IPS-18a (cell line): ENCODE measurements around the gene HHIPL2.
"Not testable (repeated sequence)": the region's sequence is repeated elsewhere in the genome, so short reads cannot be mapped to it uniquely, and the experiment has no call there.

Experiments
- H3K27ac ChIP-seq: one replicate; pipeline ENCODE4 v1.5.1; 2013; ENCODE audit warnings: low read length
- H3K27me3 ChIP-seq: one replicate; pipeline ENCODE4 v1.6.1; 2013; ENCODE audit warnings: mild to moderate bottlenecking, low read length; ENCODE audit not compliant: control insufficient read depth, insufficient read depth
- H3K36me3 ChIP-seq: one replicate; pipeline ENCODE4 v1.6.1; 2013; ENCODE audit warnings: low read depth, low read length; ENCODE audit not compliant: control insufficient read depth
- H3K4me1 ChIP-seq: one replicate; pipeline ENCODE4 v1.6.1; 2013; ENCODE audit warnings: low read depth, low read length; ENCODE audit not compliant: control insufficient read depth
- H3K4me3 ChIP-seq: one replicate; pipeline ENCODE4 v1.5.1; 2013; ENCODE audit warnings: low read length
- H3K9ac ChIP-seq: one replicate; pipeline ENCODE4 v1.6.1; 2013; ENCODE audit warnings: mild to moderate bottlenecking, low read length, moderate library complexity
- H3K9me3 ChIP-seq: one replicate; pipeline ENCODE4 v1.6.1; 2013; ENCODE audit warnings: low read depth, low read length; ENCODE audit not compliant: control insufficient read depth

Gene HHIPL2

GRCh38 chr1:222535455-222535854, 12.4 kb downstream of the HHIPL2 start:
- Histone ChIP-seq H3K36me3 (no peaks in the 10 kb centered on the region), H3K27me3 (no peaks in the 10 kb centered on the region), H3K27ac (no peak overlapping the region), H3K9ac (no peak overlapping the region), H3K9me3 (no peaks in the 10 kb centered on the region), H3K4me1 (no peaks in the 10 kb centered on the region), H3K4me3 (no peak overlapping the region)

GRCh38 chr1:222530852-222531251, 17.1 kb downstream of the HHIPL2 start:
- Histone ChIP-seq H3K27ac (no peak overlapping the region), H3K27me3 (no peaks in the 10 kb centered on the region), H3K9me3 (no peaks in the 10 kb centered on the region), H3K4me1 (no peaks in the 10 kb centered on the region), H3K9ac (no peak overlapping the region), H3K4me3 (no peak overlapping the region), H3K36me3 (no peaks in the 10 kb centered on the region)

- Histone ChIP-seq H3K9me3 (no peaks in the 10 kb centered on the region), H3K36me3 (no peaks in the 10 kb centered on the region), H3K4me3 (no peak overlapping the region), H3K4me1 (no peaks in the 10 kb centered on the region), H3K27ac (no peak overlapping the region), H3K9ac (no peak overlapping the region), H3K27me3 (no peaks in the 10 kb centered on the region)
Observed at GRCh38 chr1:222529916-222530315, 18.0 kb downstream of the HHIPL2 start.

- H3K27me3 ChIP-seq, result no peaks in the 10 kb centered on the region
- H3K9me3 ChIP-seq, result no peaks in the 10 kb centered on the region
- H3K27ac ChIP-seq, result no peak overlapping the region
- H3K4me3 ChIP-seq, result no peak overlapping the region
- no peaks in the 10 kb centered on the region for H3K36me3 ChIP-seq
- no peak overlapping the region for H3K9ac ChIP-seq
- H3K4me1 ChIP-seq, result no peaks in the 10 kb centered on the region
Observed at GRCh38 chr1:222529181-222529580, 18.7 kb downstream of the HHIPL2 start.

GRCh38 chr1:222525951-222526350, 22.0 kb downstream of the HHIPL2 start:
- Histone ChIP-seq H3K4me3 (no peak overlapping the region), H3K36me3 (no peaks in the 10 kb centered on the region), H3K27ac (no peak overlapping the region), H3K4me1 (no peaks in the 10 kb centered on the region), H3K9me3 (no peaks in the 10 kb centered on the region), H3K27me3 (no peaks in the 10 kb centered on the region), H3K9ac (no peak overlapping the region)

GRCh38 chr1:222523852-222524251, 24.1 kb downstream of the HHIPL2 start:
- H3K27ac ChIP-seq, result no peak overlapping the region
- no peaks in the 10 kb centered on the region for H3K4me1 ChIP-seq
- no peaks in the 10 kb centered on the region for H3K27me3 ChIP-seq
- H3K9ac ChIP-seq, result no peak overlapping the region
- H3K36me3 ChIP-seq, result no peaks in the 10 kb centered on the region
- H3K9me3 ChIP-seq, result no peaks in the 10 kb centered on the region
- H3K4me3 ChIP-seq, result no peak overlapping the region

- Histone ChIP-seq H3K9me3 (no peaks in the 10 kb centered on the region), H3K4me1 (no peaks in the 10 kb centered on the region), H3K4me3 (no peak overlapping the region), H3K27me3 (no peaks in the 10 kb centered on the region), H3K27ac (no peak overlapping the region), H3K36me3 (no peaks in the 10 kb centered on the region), H3K9ac (no peak overlapping the region)
Observed at GRCh38 chr1:222522105-222522915, 25.6 kb downstream of the HHIPL2 start.

GRCh38 chr1:222521299-222522104, 26.4 kb downstream of the HHIPL2 start:
- H3K9ac ChIP-seq, result no peak overlapping the region
- no peaks in the 10 kb centered on the region for H3K36me3 ChIP-seq
- H3K4me3 ChIP-seq, result no peak overlapping the region
- no peaks in the 10 kb centered on the region for H3K4me1 ChIP-seq
- H3K27me3 ChIP-seq, result no peaks in the 10 kb centered on the region
- H3K9me3 ChIP-seq, result no peaks in the 10 kb centered on the region
- no peak overlapping the region for H3K27ac ChIP-seq

GRCh38 chr1:222489496-222489895, 58.4 kb downstream of the HHIPL2 start:
- not testable (repeated sequence) for H3K36me3 ChIP-seq, H3K4me3 ChIP-seq, H3K27ac ChIP-seq, H3K27me3 ChIP-seq, H3K9me3 ChIP-seq, H3K9ac ChIP-seq, H3K4me1 ChIP-seq

- H3K27me3 ChIP-seq, H3K36me3 ChIP-seq, H3K27ac ChIP-seq, H3K4me3 ChIP-seq, H3K9me3 ChIP-seq, H3K9ac ChIP-seq, H3K4me1 ChIP-seq: not testable (repeated sequence)
Observed at GRCh38 chr1:222487774-222488173, 60.1 kb downstream of the HHIPL2 start.

GRCh38 chr1:222484005-222484404, 63.9 kb downstream of the HHIPL2 start:
- not testable (repeated sequence) for H3K27ac ChIP-seq, H3K9me3 ChIP-seq, H3K36me3 ChIP-seq, H3K27me3 ChIP-seq, H3K4me1 ChIP-seq, H3K4me3 ChIP-seq, H3K9ac ChIP-seq

- H3K27me3 ChIP-seq, H3K4me1 ChIP-seq, H3K27ac ChIP-seq, H3K36me3 ChIP-seq, H3K9ac ChIP-seq, H3K9me3 ChIP-seq, H3K4me3 ChIP-seq: not testable (repeated sequence)
Observed at GRCh38 chr1:222479567-222479966, 68.3 kb downstream of the HHIPL2 start.
